ENCODE measurements around the gene KLHL30. TPM values are rescaled to one million over a fixed set of nuclear protein-coding genes. Genes with fewer than 3 reads are reported as not detected.

Gene KLHL30
- total RNA-seq, 3 donors from 2014 or later, result 0.15 to 0.98 (median 0.32) TPM

GRCh38 chr2:238140721-238141540 is 2.5 kb downstream of the KLHL30 start:
- H3K27ac ChIP-seq, result no peak overlapping the region
- no peaks in the 10 kb centered on the region for H3K27me3 ChIP-seq
- H3K9me3 ChIP-seq, result no peaks in the 10 kb centered on the region
- DNase-seq (ENCODE audit: low spot score in 2 of 2), result no peak
- H3K4me3 ChIP-seq, result no peak overlapping the region
- no peaks in the 10 kb centered on the region for H3K36me3 ChIP-seq
- intact Hi-C loops (cut with DNase I; ENCODE audit: low total_unique reads), result no loop called here
- H3K4me1 ChIP-seq, result no peaks in the 10 kb centered on the region
- TF ChIP-seq CTCF (IDR thresholded peaks at IDR 0.05) (no peak), POLR2A (IDR thresholded peaks at IDR 0.05) (no peak), POLR2AphosphoS5 (IDR thresholded peaks at IDR 0.05) (no peak)

GRCh38 chr2:238141541-238142318 is 3.3 kb downstream of the KLHL30 start:
- no peak for TF ChIP-seq POLR2AphosphoS5 (IDR thresholded peaks at IDR 0.05)
- no peak overlapping the region for H3K27ac ChIP-seq

GRCh38 chr2:238142382-238143205 is 4.1 kb downstream of the KLHL30 start:
- TF ChIP-seq POLR2A (IDR thresholded peaks at IDR 0.05), result no peak
- TF ChIP-seq POLR2AphosphoS5 (IDR thresholded peaks at IDR 0.05), result no peak
- no peak for TF ChIP-seq CTCF (IDR thresholded peaks at IDR 0.05)
- H3K4me1 ChIP-seq, result no peaks in the 10 kb centered on the region
- no peaks in the 10 kb centered on the region for H3K27me3 ChIP-seq
- no peak for DNase-seq (ENCODE audit: low spot score in 2 of 2)
- intact Hi-C loops (cut with DNase I; ENCODE audit: low total_unique reads), result no loop called here
- no peaks in the 10 kb centered on the region for H3K36me3 ChIP-seq
- H3K27ac ChIP-seq, result no peak overlapping the region
- no peak overlapping the region for H3K4me3 ChIP-seq
- no peaks in the 10 kb centered on the region for H3K9me3 ChIP-seq

More at GRCh38 chr2:238141541-238142318, 3.3 kb downstream of the KLHL30 start:
- no peaks in the 10 kb centered on the region for H3K36me3 ChIP-seq
- peak; percentile 23 to 72 for DNase-seq (ENCODE audit: low spot score in 2 of 2)
- no peaks in the 10 kb centered on the region for H3K27me3 ChIP-seq
- H3K4me1 ChIP-seq, result no peaks in the 10 kb centered on the region
- no peaks in the 10 kb centered on the region for H3K9me3 ChIP-seq
- no peak overlapping the region for H3K4me3 ChIP-seq
- intact Hi-C loops (cut with DNase I; ENCODE audit: low total_unique reads), result no loop called here

GRCh38 chr2:238143239-238143951 is 4.9 kb downstream of the KLHL30 start:
- intact Hi-C loops (cut with DNase I; ENCODE audit: low total_unique reads), result no loop called here
- no peaks in the 10 kb centered on the region for H3K27me3 ChIP-seq
- no peak overlapping the region for H3K27ac ChIP-seq
- H3K4me3 ChIP-seq, result no peak overlapping the region
- no peak for DNase-seq (ENCODE audit: low spot score in 2 of 2)
- TF ChIP-seq POLR2AphosphoS5 (IDR thresholded peaks at IDR 0.05) (no peak), POLR2A (IDR thresholded peaks at IDR 0.05) (no peak), CTCF (IDR thresholded peaks at IDR 0.05) (no peak)
- H3K9me3 ChIP-seq, result no peaks in the 10 kb centered on the region
- H3K4me1 ChIP-seq, result no peaks in the 10 kb centered on the region
- no peaks in the 10 kb centered on the region for H3K36me3 ChIP-seq

GRCh38 chr2:238144262-238144661 is 5.8 kb downstream of the KLHL30 start:
- no peaks in the 10 kb centered on the region for H3K36me3 ChIP-seq
- no peaks in the 10 kb centered on the region for H3K27me3 ChIP-seq
- intact Hi-C loops (cut with DNase I; ENCODE audit: low total_unique reads), result no loop called here
- no peak for DNase-seq (ENCODE audit: low spot score in 2 of 2)
- H3K27ac ChIP-seq, result no peak overlapping the region
- no peak overlapping the region for H3K4me3 ChIP-seq
- no peaks in the 10 kb centered on the region for H3K4me1 ChIP-seq
- H3K9me3 ChIP-seq, result no peaks in the 10 kb centered on the region
- TF ChIP-seq POLR2AphosphoS5 (IDR thresholded peaks at IDR 0.05) (no peak), POLR2A (IDR thresholded peaks at IDR 0.05) (no peak), CTCF (IDR thresholded peaks at IDR 0.05) (no peak)

Data from breast epithelium (tissue), 4 donors.